Measurements from ENCODE around the gene CFAP46. TPM values are rescaled to one million over a fixed set of nuclear protein-coding genes. Genes with fewer than 3 reads are reported as not detected.

Gene CFAP46
- total and polyA plus RNA-seq, 2 of the 4 experiments (the other 2 are of a cell fraction), result 1.3 to 1.8 TPM

DNA sequence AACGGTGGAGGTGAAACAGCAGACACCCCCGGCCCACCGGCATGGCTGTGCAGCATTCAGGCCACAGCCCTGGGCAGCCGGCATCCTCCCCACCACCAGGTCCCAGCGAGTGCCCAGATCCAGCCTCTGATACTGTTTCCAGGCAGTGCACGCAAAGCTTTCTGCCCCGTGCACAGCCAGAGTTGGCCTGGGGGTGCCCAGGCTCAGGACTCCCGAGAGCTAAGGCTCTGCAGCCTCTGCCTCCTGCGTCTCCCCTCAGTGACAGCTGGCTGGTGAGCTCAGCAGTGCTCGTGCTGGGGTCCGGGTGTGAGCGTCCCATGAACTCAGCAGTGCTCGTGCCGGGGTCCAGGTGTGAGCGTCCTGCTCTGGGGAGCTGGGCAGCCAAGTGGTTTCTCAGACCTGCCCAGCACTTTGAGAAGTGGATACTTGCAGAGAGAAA, 65.4 kb downstream of the CFAP46 start:
- in situ Hi-C loops (cut with MboI; ENCODE audit: low sequenced_read_pairs), result no loop called here
- no TSS peak for BruUV-seq (replicated peaks)
- 78% methylated on average over 3 of the region's 15 CpGs; no CpG with 5 or more reads in 1 of the 2 experiments for WGBS, 2 experiments (ENCODE audit: extremely low coverage in 2 of 2, insufficient read length in 1 of 2)

More for the DNA sequence above, 65.4 kb downstream of the CFAP46 start:
- H3K23ac ChIP-seq (ENCODE audit: low read depth, low read length), result no peak overlapping the region
- no peak overlapping the region for H2BK5ac ChIP-seq (ENCODE audit: low read depth, low read length, poor library complexity, severe bottlenecking)
- dilution Hi-C loops (cut with HindIII; ENCODE audit: low sequenced_read_pairs, unreplicated experiment), result no loop called here
- H2BK20ac ChIP-seq (ENCODE audit: low read depth, low read length), result no peak overlapping the region
- no peak overlapping the region for H3K27ac ChIP-seq (ENCODE audit: insufficient read depth, low read length)
- H3K4ac ChIP-seq (ENCODE audit: low read depth, low read length), result no peak overlapping the region
- H4K8ac ChIP-seq (ENCODE audit: low read depth in 2 of 2, low read length in 2 of 2), result no peak overlapping the region
- H3K9me1 ChIP-seq (ENCODE audit: insufficient read depth, low read length), result no peaks in the 10 kb centered on the region
- CTCF ChIA-PET, result no interaction called here
- H3K36me3 ChIP-seq (ENCODE audit: control insufficient read depth, insufficient read depth, low read length), result no peaks in the 10 kb centered on the region
- H2AK9ac ChIP-seq (replicated peaks; ENCODE audit: low read depth, low read length, poor library complexity), result no peak overlapping the region
- H2BK15ac ChIP-seq (ENCODE audit: low read depth, low read length), result no peak overlapping the region
- no peak overlapping the region for H2AK5ac ChIP-seq (ENCODE audit: low read depth, low read length)
- H4K20me1 ChIP-seq (ENCODE audit: insufficient read depth, low read length), result no peaks in the 10 kb centered on the region
- no peak for DNase-seq
- H3K18ac ChIP-seq (ENCODE audit: low read depth, low read length), result no peak overlapping the region
- H3K9ac ChIP-seq (ENCODE audit: low read depth, low read length), result no peak overlapping the region
- no peak overlapping the region for H3K4me2 ChIP-seq (ENCODE audit: low read depth, low read length)
- H4K5ac ChIP-seq (ENCODE audit: low read depth, low read length), result no peak overlapping the region
- H3K4me1 ChIP-seq (ENCODE audit: control insufficient read depth, insufficient read depth, low read length), result no peaks in the 10 kb centered on the region
- H3K14ac ChIP-seq (replicated peaks; ENCODE audit: low read depth, low read length), result no peak overlapping the region
- no peak for ATAC-seq (ENCODE audit: low read depth)
- no peak overlapping the region for H4K91ac ChIP-seq (ENCODE audit: insufficient read depth, low read depth, low read length)
- intact Hi-C loops (cut with micrococcal nuclease), result no loop called here
- no peak overlapping the region for H2BK120ac ChIP-seq (ENCODE audit: low read depth, low read length)
- H3K9me3 ChIP-seq (ENCODE audit: control insufficient read depth, insufficient read depth, low read length), result no peaks in the 10 kb centered on the region
- no peaks in the 10 kb centered on the region for H3K79me1 ChIP-seq (ENCODE audit: low read depth in 1 of 2, low read length in 2 of 2)
- no peak overlapping the region for H2AFZ ChIP-seq (replicated peaks; ENCODE audit: low read length, poor library complexity)
- H3K56ac ChIP-seq (ENCODE audit: extremely low read depth, insufficient read depth, low read length), result no peak overlapping the region
- POLR2A ChIA-PET (ENCODE audit: unreplicated experiment), result no interaction called here
- H3K4me3 ChIP-seq (ENCODE audit: insufficient read depth, low read depth, low read length), result no peak overlapping the region
- H3K27me3 ChIP-seq (ENCODE audit: control insufficient read depth, insufficient read depth, low read length), result peaks cover 28% of the 10 kb centered on the region
- TF ChIP-seq RAD21 (IDR thresholded peaks at IDR 0.05; ENCODE audit: low read length), result no peak
- TF ChIP-seq RFX5 (IDR thresholded peaks at IDR 0.05; ENCODE audit: low read depth, low read length), result no peak
- no peak for TF ChIP-seq FOS (IDR thresholded peaks at IDR 0.05; ENCODE audit: low read depth, low read length)
- TF ChIP-seq, protein P1, sequence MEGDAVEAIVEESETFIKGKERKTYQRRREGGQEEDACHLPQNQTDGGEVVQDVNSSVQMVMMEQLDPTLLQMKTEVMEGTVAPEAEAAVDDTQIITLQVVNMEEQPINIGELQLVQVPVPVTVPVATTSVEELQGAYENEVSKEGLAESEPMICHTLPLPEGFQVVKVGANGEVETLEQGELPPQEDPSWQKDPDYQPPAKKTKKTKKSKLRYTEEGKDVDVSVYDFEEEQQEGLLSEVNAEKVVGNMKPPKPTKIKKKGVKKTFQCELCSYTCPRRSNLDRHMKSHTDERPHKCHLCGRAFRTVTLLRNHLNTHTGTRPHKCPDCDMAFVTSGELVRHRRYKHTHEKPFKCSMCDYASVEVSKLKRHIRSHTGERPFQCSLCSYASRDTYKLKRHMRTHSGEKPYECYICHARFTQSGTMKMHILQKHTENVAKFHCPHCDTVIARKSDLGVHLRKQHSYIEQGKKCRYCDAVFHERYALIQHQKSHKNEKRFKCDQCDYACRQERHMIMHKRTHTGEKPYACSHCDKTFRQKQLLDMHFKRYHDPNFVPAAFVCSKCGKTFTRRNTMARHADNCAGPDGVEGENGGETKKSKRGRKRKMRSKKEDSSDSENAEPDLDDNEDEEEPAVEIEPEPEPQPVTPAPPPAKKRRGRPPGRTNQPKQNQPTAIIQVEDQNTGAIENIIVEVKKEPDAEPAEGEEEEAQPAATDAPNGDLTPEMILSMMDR (conservative IDR thresholded peaks at IDR 0.05; ENCODE audit: low read depth, low read length), result no peak
- TF ChIP-seq MAFK (IDR thresholded peaks at IDR 0.05; ENCODE audit: low read depth, low read length), result no peak
- TF ChIP-seq BHLHE40 (IDR thresholded peaks at IDR 0.05; ENCODE audit: low read depth, low read length), result no peak
- TF ChIP-seq CHD1 (IDR thresholded peaks at IDR 0.05; ENCODE audit: low read depth, low read length), result no peak
- TF ChIP-seq SMC3 (IDR thresholded peaks at IDR 0.05; ENCODE audit: low read depth, low read length), result no peak
- no peak for TF ChIP-seq NFE2L2 (IDR thresholded peaks at IDR 0.05; ENCODE audit: low read depth, low read length)
